HEK293T (cell line): ENCODE results near the gene SYNPO2.

Experiments used
- ARNT ChIP-seq: fragments of 450-650 bp; IDR thresholded peaks from 2 replicates; pipeline ENCODE4 v1.6.1; 2017; ENCODE audit warnings: mild to moderate bottlenecking
- BHLHE40 ChIP-seq: fragments of 450-650 bp; IDR thresholded peaks from 2 replicates; pipeline ENCODE4 v1.6.1; 2016; ENCODE audit warnings: mild to moderate bottlenecking, moderate library complexity, borderline replicate concordance
- ELF4 ChIP-seq: fragments of 450-650 bp; IDR thresholded peaks from 2 replicates; pipeline ENCODE4 v1.6.1; 2017; ENCODE audit warnings: antibody characterized with exemption
- FOXA1 ChIP-seq: fragments of 450-650 bp; IDR thresholded peaks from 2 replicates; pipeline ENCODE4 v1.6.1; 2016; ENCODE audit warnings: mild to moderate bottlenecking
- FOXK2 ChIP-seq: fragments of 450-650 bp; IDR thresholded peaks from 2 replicates; pipeline ENCODE4 v1.6.1; 2016; ENCODE audit warnings: mild to moderate bottlenecking
- FOXM1 ChIP-seq: fragments of 450-650 bp; IDR thresholded peaks from 2 replicates; pipeline ENCODE4 v1.6.1; 2017; ENCODE audit warnings: mild to moderate bottlenecking, borderline replicate concordance
- SP1 ChIP-seq: fragments of 450-650 bp; IDR thresholded peaks from 2 replicates; pipeline ENCODE4 v1.6.1; 2017
- TARDBP ChIP-seq: fragments of 450-650 bp; IDR thresholded peaks from 2 replicates; pipeline ENCODE4 v1.6.1; 2016
- ZNF384 ChIP-seq: fragments of 450-650 bp; IDR thresholded peaks from 2 replicates; pipeline ENCODE4 v1.6.1; 2016

DNA sequence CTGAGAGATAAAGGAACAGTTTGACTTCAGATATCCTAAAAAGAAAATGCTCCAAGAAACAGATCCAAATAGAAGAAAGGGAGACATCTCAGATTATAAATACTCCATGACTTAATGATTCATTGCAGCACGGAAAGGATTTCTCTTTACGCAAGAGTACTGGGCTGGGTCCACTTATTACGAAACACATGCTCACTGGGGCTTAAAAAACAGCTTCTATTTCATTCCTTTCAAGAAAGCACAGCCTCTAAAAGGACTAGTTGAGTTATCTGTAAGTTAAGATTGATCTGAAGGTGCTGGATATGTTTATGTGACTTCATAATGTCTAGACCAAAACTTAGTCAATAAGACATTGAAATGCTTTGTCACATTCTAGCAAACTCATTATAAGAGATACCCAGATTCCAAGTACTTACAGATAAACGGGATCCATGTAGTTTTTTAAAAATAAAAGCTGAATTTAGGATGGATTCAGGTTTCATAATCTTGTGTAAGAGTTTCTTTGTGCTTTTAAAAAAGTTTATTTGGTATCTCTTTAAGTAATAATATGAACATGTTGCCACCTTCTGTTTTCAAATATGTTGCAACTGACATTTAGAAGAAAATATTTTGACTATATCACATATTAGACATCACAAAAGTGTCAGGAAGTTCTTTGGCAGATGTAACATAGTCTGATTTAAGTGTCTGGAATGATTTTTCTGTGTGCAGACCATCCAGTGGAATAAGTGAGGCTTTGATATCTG lies 137.4 kb downstream of the SYNPO2 start:
- TF ChIP-seq ELF4 (no peak), BHLHE40 (no peak), FOXK2 (no peak), FOXM1 (no peak), SP1 (no peak), FOXA1 (no peak), ZNF384 (no peak), ARNT (no peak), TARDBP (no peak)
